HG02884 (cell line): ENCODE results near the gene TTC13.

Experiments
- ATAC-seq: cut with Tn5 transposase; IDR thresholded peaks from one replicate; pipeline ENCODE4 v1.9.1; 2021; ENCODE audit warnings: mild to moderate bottlenecking, moderate library complexity; ENCODE audit not compliant: unreplicated experiment

TTC13 gene

DNA sequence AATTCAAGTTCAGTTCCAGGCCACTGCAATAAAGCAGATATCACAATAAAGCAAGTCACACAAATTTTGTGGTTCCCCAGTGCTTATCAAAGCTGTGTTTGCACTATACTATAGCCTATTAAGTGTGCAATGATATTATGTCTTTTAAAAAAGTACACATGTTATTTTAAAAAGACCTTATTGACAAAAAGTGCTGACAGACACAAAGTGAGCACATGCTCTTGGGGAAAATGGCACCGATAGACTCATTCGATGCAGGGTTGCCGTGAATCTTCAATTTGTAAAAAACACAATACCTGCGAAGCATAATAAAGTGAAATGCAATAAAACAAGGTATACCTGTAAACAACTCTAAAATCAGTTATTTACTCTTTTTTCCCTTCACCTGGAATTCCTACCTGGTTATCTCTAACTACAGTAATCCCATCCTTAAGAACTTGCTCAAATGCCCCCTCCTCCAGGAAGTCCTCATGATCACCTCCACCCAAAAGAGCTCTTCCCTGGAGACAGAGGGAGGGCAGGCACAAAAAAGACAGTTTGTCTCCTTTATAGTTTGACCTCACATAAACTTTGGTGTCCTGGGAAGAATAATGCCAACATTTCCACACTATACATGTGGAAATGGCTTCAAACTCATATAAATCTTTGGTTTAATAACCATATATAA, 100.6 kb downstream of the TTC13 start:
- no peak for ATAC-seq

GRCh38 chr1:230877146-230877923, 101.3 kb downstream of the TTC13 start:
- ATAC-seq, result no peak

DNA sequence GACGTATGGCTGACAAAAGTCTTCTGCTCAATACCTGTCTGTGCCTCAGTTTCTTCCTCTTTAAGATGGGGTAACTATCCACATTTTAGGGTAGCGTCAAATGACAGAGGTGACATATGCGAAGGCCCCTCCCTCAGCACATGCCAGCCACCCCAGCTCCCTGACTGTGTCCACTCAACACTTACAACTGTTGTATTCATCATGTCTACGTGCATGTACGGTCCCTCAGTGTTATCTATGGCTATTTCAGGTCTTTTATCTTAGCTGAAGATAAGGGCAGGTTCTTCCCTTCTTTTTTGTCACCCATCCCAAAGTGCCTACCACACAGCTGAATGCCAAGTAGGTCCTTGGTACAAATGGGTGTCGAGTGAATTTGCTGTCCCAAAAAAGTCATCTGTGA, 102.0 kb downstream of the TTC13 start:
- no peak for ATAC-seq

GRCh38 chr1:230875370-230875769, 103.3 kb downstream of the TTC13 start:
- ATAC-seq, result no peak

DNA sequence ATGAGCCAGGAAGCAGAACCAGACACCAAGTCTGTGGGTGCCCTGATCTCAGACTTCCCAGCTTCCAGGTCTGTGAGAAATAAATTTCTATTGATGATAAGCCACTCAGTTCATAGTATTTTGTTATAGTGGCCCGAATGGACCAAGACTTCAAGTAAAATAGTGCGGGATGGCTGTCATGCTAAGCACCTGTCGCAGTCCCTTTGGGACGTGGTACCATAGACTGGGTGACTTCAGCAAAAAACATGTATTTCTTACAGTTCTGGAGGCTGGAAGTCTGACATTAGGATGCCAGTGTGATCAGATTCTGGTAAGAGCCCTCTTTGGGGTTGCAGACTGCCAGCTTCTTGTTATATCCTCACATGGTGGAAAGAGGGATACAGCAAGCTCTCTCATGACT, 107.7 kb downstream of the TTC13 start:
- ATAC-seq, result no peak

DNA sequence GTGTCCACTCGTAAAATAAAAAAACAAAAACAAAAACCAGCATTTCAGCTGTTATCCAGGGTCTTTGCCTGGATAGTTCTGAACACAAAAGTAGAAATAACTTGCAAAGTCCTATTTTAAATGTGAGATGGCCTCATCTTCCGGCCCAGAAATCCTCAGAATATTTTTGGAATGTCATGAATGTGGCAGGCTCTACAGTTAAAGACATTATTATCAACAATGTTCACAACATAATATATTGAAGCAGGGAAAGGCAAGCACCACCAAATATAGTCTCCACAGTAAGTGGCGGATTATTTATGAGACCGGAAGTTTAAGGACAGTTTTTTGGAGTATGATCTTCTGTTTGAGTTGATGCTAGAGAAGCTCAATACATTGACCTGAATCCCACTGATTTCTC, 109.2 kb downstream of the TTC13 start:
- ATAC-seq, result no peak

GRCh38 chr1:230868736-230869385, 109.8 kb downstream of the TTC13 start:
- peak; percentile 32 for ATAC-seq

- peak; percentile 74 for ATAC-seq
Observed at GRCh38 chr1:230867903-230868735, 110.5 kb downstream of the TTC13 start, which contains the start of gene C1orf198. C1orf198 (minus strand) TSS chr1:230868521; CDS start chr1:230868512, 9 bp downstream.

- ATAC-seq, result no peak
Observed at GRCh38 chr1:230867101-230867902, 111.4 kb downstream of the TTC13 start.

- no peak for ATAC-seq
Observed at GRCh38 chr1:230866171-230867070, 112.2 kb downstream of the TTC13 start.

- no peak for ATAC-seq
Observed at GRCh38 chr1:230865062-230865817, 113.4 kb downstream of the TTC13 start.

GRCh38 chr1:230864441-230864840, 114.2 kb downstream of the TTC13 start:
- ATAC-seq, result no peak

GRCh38 chr1:230863449-230863848, 115.2 kb downstream of the TTC13 start:
- ATAC-seq, result no peak

- no peak for ATAC-seq
Observed at GRCh38 chr1:230861970-230862595, 116.6 kb downstream of the TTC13 start.

DNA sequence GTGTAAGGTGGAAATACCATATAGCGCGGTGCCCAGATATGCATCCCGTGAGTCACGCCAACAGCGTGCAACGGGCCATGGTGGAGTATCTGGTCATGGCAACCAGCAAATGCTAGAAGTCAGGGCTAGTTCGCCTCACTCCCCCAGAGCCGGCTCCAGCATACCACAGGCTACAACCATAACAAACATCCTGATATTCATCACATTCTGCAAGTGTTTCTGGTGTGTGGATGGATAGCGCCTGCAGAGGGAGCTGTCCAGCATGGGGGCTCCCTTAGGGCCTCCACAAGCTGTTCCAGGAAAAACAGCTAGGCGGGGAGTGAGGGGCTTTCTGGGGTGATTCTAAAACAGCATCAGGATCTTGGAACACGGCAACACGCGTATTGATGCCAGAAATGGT, 117.2 kb downstream of the TTC13 start:
- ATAC-seq, result no peak

DNA sequence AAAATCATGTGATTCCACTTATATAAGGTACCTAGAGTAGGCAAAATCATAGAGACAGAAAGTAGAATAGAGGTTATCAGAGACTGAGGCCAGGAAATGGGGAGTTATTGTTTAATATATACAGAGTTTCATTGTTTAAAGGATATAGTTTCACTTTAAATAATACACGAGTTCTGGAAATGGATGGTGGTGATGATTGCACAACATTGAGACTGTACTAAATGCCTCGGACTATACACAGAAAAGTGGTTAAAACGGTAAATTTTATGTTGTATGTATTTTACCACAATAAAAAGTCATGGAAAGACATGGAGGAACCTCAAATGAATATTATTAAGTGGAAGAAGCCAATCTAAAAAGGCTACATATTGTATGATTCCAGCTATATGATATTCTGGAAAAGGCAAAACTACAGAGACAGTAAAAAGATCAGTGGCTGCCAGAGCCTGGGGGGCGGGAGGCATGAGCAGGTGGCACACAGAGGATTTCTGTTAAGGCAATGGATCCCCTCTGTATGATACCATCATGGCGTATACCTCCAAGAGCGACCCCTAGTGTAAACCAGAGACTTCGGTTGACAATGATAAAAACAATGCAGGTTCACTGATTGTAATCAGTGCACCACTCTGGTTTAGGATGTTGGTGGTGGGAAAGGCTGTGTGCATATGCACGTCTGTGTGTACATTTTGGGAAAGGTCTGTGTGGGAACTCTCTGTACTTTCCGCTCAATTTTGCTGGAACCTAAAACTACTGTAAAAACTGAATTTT, 117.9 kb downstream of the TTC13 start:
- ATAC-seq, result no peak
